GM19035 (cell line): Measurements from ENCODE around the gene CMC2.
A peak's percentile ranks its signal among the peaks of the same experiment; 100 is the strongest.

Experiments used
- ATAC-seq: cut with Tn5 transposase; IDR thresholded peaks from one replicate; pipeline ENCODE4 v1.9.1; 2021; ENCODE audit not compliant: unreplicated experiment

Gene CMC2

GRCh38 chr16:81006813-81007695 lies at the start of gene CMC2, which contains the start of gene CENPN:
CMC2 (minus strand) TSS chr16:81006885; CDS start chr16:80997394, 9,491 bp downstream.
CENPN (plus strand) TSS chr16:81007214; CDS start chr16:81011940, 4,726 bp downstream.
- peak; percentile 84 for ATAC-seq

GRCh38 chr16:81053761-81054160 lies 47.1 kb upstream of the CMC2 start:
- ATAC-seq = no peak

GRCh38 chr16:81042821-81043220 lies 36.1 kb upstream of the CMC2 start:
- no peak for ATAC-seq

DNA sequence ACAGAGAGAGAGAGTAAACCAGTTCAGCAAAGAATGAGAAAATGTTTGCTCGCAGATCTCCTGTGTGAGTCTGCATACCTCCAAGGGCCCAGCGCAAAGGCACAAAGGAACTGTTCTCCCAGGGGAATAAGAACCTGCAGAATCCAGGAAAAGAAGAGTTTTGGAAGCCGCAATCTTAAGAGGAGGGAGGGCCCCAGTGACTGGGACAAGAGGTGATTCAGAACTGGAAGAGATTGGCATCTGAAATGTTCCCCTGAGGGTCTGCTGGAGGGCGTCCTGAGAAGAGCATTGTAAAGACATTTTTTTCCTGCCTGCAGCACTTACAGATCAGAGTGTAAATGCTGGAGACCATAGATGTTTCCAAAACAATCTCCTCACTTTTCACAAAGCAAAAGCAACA lies 35.0 kb upstream of the CMC2 start:
- ATAC-seq = no peak

GRCh38 chr16:81040842-81041241 lies 34.2 kb upstream of the CMC2 start:
- no peak for ATAC-seq

DNA sequence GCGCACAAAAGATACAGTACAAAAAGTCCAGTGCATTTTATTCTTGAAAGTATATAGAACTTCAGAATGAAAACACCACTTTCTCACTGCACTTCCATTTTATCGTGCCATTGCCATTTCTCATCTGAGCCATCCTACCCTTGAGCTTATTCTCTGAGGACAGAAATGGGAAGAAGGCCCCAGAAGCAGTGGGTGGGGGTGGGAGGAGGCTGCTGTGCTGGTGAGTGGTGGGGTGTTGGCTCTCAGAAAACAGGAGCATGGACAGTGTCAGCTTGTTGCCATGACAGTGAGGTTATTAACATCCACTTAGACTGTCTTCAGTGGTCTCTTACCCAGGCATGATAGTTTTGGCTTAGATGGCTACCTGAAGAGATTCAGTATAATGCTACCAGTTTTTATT lies 33.4 kb upstream of the CMC2 start:
- no peak for ATAC-seq

- ATAC-seq = no peak
These were observed 30.2 kb upstream of the CMC2 start for GRCh38 chr16:81036751-81037350.

- peak; percentile 49 for ATAC-seq
These were observed 29.5 kb upstream of the CMC2 start for GRCh38 chr16:81035975-81036750.

DNA sequence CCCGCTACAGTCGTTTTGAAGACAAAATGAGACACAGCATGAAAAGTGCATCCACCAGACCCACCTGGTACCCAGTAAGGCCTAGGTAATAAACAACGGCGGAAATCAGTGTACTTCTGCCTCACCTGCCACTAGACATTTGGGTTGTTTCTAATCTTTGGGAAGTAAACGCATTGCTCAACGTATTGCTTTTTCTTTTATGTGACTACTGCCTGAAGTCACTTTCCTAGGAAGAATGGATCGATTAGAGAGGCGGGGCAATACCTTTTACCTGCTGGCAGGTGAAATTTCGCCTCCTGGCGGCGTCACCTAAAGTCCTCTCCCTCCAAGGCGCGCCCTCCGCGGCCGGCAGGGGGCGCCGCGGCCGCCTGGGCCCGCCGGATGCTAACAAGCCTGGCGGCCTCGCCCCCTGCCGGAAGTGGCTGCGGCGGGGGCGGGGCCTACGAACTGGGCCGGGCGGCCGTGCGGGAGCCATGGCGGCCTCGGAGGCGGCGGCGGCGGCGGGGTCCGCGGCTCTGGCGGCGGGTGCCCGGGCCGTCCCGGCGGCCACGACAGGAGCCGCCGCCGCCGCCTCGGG lies 28.8 kb upstream of the CMC2 start, which contains the start of gene ATMIN:
ATMIN (plus strand) TSS at position 445 of the 577 bp plus-strand sequence; CDS start at position 474, 29 bp downstream.
- peak; percentile 87 for ATAC-seq

DNA sequence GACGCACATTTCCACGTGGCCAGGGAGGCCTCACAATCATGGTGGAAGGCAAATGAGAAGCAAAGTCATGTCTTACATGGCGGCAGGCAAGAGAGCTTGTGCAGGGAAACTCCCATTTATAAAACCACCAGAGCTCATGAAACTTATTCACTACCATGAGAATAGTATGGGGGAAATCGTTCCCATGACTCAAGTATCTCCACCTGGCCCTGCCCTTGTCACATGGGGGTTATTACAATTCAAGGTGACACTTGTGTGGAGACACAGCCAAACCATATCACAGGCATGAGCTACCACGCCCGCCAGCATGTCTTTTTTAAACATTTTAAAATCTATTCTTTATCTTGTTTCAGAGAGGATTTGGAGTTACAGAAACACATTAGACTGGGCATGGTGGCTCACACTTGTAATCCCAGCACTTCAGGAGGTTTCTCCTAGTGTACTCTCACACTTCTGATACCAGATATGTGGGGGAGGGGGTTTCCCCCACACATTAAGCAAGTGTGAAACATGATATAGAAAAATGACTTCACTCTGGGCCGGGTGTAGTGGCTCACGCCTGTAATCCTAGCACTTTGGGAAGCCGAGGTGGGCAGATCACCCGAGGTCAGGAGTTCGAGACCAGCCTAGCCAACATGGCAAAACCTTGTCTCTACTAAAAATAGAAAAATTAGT lies 23.4 kb upstream of the CMC2 start:
- no peak for ATAC-seq

GRCh38 chr16:81026429-81026828 lies 19.7 kb upstream of the CMC2 start:
- ATAC-seq = no peak

DNA sequence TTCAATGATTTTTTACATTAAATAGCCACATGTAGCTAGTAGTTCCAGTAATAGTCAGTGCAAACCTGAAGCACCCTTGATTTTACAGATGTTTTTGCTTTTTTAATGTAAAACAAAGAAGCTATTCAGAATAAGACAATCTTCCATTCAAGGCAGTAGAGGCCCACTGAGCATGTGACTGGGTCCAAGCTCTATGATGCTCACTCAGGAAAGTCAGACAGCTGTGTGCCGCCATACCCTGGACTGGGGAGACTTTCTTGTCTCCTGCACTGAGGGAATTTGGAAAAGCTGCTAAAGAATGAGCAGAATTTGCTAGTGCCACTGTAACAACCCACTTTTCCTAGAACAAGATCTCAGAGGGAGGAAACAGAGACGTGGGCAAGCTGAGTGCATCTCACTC lies 11.8 kb upstream of the CMC2 start:
- no peak for ATAC-seq

GRCh38 chr16:81014672-81015071 lies 8.0 kb upstream of the CMC2 start:
- no peak for ATAC-seq

- ATAC-seq = no peak
These were observed 6.3 kb upstream of the CMC2 start for GRCh38 chr16:81012974-81013373.

GRCh38 chr16:81008505-81008789 lies 1.8 kb upstream of the CMC2 start:
- no peak for ATAC-seq

DNA sequence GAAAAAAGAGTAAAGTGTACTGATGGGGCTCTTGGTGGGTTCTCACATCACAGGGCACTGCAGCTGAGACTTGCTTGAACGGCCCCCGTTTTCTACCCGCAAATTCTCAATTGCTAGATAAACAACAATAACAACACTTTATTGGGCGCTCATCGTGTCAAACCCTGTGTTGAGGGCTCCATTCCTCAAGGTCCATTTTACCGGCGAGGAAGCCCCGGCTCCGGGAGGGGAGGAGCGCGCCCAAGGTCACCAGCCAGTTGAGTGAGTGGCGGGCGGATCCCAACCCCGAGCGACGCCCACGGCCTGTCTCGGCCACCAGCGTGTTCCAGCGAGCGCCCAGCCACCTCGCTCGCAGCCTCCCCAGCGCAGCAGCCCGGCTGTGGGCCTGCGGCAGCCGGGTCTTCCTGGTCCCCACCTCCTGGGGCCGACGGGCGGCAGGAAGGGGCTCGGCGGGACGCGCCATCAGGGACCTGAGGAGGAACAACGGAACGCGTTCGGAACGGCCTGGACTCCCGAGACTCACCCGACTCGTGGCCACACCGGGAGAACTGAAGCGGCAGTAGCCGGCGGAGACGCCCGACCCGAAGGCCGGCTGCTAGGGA lies 373 bp downstream of the CMC2 start:
- peak; percentile 34 for ATAC-seq

GRCh38 chr16:81005610-81006161 lies 999 bp downstream of the CMC2 start:
- ATAC-seq = no peak

DNA sequence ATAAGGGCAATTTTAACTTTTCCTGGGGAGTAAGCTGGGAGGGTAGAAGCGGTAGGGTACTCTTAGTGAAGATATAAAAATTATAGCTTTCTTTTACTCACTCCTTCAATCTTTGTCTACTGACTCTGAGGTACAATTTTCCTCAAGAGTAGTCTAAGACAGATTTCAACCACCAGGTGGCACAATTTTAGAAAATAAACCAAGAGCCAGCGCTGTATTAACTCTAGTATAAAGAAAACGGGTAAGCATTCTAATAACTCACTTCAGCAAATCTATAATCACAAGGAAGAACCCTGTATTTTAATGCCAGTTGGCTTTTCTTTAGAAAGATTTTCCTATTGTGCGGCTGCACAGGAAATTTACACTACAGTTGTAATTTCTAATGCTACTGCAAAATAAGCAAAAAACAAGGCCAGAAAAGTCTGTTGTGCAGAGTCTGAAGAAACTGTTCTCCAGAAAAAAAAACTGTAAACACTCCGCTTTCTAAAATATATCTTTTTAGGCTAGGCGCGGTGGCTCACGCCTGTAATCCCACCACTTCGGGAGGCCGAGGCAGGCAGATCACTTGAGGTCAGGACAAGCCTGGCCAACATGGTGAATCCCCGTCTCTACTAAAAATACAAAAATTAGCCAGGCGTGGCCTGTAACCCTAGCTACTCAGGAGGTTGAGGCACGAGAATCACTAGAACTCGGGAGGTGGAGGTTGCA lies 1.9 kb downstream of the CMC2 start:
- ATAC-seq = no peak
